ENCODE data around the gene MBOAT7.
"Not testable (repeated sequence)": the region's sequence is repeated elsewhere in the genome, so short reads cannot be mapped to it uniquely, and the experiment has no call there.

Gene MBOAT7

DNA sequence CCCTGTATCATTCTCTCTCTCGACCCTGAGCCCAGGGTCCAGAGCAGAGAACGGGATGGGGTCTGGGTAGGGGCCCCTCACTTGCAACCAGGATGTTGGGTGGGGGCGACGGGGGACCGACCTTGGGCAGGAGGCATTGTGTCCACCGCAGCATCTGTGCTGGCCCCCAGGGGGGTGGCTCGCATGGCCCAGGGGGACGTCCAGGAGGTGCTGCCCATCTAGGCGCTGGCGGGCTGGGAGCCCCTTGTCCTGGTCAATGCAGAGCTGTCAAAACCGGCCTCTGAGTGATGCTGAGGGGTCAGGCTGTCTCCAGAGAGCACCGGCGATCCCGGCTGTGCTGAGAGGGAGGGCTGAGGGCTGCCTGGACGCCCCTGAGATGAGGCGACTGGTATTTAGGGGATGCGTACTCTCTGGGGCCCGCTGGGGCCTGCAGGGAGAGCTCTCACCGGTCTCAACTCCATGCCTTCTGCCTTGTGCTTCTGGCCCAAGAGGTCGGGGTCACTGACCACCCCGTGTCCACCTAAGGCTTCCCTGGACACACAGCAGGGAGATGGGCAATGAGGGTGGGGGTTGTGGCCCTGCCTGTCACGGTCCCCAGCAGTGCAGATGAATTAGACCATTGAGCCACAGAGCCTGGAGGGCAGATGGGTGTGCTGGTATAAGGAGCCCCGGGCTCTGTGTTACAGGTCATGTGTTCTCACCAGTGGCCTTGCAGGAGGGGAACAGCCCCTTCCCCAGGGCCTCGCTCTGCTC lies 19.9 kb upstream of the MBOAT7 start:
- no peak for DNase-seq (ENCODE audit: low read depth in 2 of 2)

DNA sequence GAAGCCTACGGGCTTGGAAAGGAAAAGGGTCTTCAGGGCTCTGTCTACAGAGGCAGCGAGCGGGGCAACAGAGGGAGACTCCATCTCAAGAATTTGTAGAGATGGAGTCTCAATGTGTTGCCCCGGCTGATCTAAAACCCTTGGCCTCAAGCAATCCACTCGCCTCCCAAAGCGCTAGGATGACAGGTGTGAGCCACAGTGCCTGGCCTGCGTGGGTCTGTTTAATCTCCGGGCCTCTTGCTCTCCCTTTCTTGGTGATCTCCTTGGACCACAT lies 19.3 kb upstream of the MBOAT7 start:
- no peak for DNase-seq (ENCODE audit: low read depth in 2 of 2)

DNA sequence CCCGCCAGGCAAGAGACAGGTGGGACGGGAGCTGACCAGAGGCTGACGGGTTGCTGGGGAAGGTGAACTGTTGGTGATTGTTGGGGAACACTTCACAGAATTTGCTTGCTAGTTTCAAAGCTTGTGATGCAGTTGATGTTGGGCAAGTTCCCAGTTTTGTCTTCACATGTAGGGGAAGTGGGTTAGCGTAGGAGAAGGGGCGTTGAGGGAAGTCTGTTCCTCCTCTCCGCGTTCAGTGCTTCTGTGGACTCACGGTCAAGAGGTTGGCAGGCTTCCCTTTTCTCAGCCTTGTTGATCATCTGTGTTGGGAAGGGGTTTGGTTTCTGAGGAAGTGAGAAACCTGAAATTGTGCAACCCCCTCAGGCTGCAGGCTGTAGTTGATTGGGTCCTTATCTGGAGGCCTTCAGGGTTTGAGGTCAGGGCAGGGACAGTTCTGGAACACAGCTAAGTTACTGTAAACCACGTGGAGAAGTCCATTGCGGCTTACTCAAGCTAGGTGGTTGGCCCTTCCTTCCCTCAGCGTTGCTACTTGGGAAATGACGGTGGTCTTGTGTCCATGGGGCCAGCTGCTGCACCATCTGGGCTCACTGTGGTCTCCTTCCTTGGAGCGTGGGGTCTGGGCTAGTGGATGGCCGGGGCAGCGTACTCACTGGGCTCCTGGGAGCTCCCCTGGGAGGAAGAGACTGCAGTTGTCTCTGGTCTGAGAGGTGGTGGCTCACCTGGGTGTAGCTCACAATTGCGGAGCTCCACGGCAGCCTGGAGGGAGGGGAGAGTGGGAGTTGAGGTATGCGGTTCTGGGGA lies 18.8 kb upstream of the MBOAT7 start:
- DNase-seq (ENCODE audit: low read depth in 2 of 2), result no peak

DNA sequence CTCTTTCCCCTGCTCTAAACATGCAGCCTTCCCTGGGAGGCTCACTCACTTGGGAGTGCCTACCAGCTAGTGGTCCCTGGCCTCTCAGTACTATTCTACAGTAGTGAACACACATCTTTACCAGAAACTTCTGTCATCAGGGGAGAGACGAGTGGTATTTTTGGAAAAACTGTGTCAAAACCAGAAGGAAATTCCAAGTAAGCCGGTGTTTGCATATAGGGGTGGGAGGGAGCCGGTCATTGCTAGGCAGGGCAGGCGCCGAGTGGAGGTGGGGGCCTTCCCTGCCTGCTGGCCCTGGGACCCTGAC lies 18.2 kb upstream of the MBOAT7 start:
- no peak for DNase-seq (ENCODE audit: low read depth in 2 of 2)

DNA sequence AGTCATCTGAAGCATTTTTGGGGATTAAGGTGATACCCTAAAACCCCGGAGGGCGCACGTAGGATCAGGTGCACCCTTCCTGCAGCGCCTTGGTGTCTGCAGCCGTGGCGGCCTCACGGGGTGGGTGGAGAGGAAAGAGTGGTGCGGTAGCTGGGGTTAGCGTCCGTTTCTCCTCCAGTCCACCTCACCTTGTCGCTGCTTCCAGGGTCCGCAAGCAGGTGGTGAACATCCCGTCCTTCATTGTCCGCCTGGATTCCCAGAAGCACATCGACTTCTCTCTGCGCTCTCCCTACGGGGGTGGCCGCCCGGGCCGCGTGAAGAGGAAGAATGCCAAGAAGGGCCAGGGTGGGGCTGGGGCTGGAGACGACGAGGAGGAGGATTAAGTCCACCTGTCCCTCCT lies 17.8 kb upstream of the MBOAT7 start:
- not testable (repeated sequence) for DNase-seq (ENCODE audit: low read depth in 2 of 2)

DNA sequence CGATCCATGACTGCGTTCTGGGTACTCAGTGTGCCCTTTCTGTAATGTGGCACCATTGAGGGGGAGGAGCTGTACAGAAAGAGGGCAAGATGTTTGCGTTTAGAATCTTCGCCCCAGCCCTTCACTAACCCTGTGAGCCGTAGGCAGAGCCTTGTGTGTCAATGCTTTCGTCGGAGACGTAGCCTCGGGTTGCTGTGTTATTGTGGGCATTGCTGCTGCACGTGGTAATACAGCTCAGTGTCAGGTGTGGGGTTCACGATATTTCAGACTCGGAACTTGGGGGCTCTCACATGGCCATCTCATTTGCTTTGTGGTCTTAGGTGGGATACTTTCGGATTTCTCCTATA lies 17.4 kb upstream of the MBOAT7 start:
- no peak for DNase-seq (ENCODE audit: low read depth in 2 of 2)

DNA sequence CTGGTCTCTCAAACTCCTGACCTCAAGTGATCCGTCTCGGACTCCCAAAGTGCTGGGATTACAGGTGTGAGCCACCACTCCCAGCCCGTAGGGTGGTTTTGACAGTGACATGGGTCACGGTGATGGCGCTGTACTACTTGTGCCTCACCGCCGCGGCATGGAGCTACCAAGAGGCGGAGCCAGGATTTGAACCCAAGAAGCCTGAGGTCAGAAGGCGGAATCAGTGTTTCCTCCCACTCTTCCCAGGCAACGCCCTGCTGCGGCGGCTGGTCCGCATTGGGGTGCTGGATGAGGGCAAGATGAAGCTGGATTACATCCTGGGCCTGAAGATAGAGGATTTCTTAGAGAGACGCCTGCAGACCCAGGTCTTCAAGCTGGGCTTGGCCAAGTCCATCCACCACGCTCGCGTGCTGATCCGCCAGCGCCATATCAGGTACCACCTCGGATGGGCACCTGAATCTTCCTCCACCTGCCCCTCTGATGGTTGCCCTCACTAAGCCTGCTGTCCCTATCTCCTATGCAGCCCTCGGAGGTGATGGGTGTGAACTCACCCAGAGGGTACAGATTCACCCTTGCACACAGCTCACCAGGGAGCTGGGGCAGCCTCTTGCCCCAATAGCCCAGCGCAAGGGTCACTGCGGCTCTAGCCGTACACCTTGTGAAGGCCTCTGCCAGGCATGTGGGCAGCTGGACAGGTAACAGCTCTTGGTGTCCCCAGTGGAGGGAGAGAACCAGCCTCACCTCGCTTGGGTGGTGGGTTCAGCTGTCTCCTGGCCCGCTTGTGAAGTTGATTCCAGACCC lies 16.9 kb upstream of the MBOAT7 start:
- DNase-seq (ENCODE audit: low read depth in 2 of 2), result no peak

DNA sequence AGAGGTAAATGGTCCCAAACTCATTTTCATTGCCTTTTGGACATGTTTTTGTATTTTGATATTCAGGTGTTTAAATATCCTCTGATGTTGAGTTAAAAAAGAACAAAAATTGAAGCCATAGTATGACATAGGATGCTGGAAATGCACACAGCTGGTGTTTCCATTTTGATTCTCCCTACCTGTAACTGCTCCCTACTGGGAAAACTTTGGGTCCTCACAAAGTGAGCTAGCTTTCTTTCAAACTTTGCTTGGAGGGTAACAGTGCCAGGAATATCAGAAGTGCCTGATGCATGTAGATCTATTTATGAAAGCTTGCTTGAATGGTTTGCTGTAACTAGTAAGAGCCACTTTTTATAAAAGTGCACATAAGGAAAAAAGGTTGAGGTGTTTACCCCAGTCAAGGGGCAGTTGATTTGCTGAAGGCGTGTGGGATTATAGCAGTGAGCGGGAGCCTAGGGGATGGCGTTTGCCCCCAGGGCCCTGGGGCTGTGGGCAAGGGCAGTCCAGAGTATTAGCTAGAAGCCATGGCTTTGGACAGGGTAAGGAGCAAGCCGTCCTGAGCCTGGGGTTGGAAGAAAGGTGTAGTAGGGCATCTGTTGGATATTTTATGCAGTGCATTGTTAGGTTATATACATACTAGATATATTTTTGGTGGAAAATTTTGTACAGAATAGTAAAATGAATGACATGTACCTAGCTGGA lies 15.5 kb upstream of the MBOAT7 start:
- no peak for DNase-seq (ENCODE audit: low read depth in 2 of 2)

DNA sequence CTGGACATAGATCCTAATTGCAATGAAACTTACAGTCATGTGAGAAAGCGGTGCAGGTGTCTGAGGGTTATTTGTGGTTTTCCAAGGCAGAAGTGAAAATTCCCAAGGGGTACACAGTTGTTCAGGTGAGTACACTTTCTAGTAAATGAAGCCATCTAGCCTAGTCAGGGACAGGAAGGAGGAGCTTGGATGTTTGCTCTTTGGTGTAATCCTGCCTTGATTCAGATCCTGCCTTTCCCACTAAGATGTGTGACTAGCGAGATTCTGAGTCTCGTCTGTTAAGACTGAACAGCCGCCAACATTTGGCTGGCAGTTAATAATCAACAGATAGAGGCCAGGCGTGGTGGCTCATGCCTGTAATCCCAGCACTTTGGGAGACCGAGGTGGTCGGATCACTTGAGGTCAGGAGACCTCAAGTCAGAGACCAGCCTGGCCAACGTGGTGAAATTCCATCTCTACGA lies 13.8 kb upstream of the MBOAT7 start:
- no peak for DNase-seq (ENCODE audit: low read depth in 2 of 2)

DNA sequence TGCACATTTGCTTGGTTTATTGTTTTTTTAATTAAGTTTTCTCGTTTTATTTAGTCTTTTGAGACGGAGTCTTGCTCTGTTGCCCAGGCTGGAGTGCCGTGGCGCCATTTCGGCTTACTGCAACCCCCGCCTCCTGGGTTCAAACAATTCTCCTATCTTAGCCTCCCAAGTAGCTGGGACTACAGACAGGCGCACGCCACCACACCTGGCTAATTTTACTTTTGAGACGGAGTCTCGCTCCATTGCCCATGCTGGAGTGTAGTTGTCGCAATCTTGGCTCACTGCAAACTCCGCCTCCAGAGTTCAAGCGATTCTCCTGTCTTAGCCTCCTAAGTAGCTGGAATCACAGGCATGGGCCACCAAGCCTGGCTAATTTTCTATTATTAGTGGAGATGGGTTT lies 12.6 kb upstream of the MBOAT7 start:
- no peak for DNase-seq (ENCODE audit: low read depth in 2 of 2)

DNA sequence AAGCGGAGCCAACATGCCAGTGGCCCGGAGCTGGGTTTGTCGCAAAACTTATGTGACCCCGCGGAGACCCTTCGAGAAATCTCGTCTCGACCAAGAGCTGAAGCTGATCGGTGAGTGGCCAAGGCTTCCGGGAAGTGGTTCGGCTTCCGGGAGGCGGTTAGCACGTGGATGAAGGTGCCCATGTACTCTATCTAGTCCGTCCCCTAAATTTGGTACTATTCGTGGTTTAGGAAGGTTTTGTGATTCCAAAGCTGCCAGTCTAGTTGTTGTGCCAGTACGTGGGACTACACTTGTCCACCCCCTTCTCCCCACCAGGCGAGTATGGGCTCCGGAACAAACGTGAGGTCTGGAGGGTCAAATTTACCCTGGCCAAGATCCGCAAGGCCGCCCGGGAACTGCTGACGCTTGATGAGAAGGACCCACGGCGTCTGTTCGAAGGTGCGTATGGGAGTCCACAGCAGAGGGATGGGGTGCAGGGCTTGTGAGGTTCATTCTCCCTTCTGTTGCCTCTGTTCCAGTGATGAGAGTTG lies 11.9 kb upstream of the MBOAT7 start:
- no peak for DNase-seq (ENCODE audit: low read depth in 2 of 2)

DNA sequence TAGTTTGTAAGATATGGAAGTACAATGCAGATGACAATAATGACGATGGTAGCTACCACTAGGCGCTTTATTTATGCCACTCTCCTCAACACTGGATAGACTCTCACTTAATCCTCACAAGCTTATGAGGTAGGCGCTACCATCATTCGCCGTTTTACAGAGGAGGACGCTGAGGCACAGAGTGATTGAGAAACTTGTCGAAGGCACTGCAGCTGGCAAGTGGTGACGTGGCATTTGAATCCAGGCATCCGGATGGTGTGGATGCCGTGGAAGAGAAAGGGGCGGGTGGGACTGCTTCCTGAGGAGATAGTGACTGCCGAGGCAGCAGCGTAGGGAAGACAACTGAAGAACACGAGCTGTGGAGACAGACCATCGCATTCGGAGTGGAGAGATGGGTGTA lies 10.0 kb upstream of the MBOAT7 start:
- DNase-seq (ENCODE audit: low read depth in 2 of 2), result no peak

DNA sequence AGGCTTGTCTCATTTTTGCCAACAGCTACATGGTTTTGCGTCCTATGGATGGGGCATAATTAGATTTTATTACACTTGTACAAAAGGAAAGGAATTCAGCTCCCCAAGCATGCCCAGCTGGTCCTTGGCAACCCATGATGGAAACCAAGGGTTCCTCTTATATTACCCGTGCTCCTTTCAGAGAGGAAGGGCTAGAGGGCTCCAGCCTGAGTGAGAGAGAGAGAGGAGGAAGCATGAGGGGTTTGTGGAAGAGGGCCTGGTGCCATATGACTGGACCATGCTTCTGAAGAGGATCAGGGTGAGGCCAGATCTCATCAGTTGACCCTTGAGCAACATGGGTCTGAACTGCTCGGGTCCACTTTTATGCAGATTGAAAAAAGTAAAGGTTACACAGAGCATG lies 7.7 kb upstream of the MBOAT7 start:
- DNase-seq (ENCODE audit: low read depth in 2 of 2), result no peak

DNA sequence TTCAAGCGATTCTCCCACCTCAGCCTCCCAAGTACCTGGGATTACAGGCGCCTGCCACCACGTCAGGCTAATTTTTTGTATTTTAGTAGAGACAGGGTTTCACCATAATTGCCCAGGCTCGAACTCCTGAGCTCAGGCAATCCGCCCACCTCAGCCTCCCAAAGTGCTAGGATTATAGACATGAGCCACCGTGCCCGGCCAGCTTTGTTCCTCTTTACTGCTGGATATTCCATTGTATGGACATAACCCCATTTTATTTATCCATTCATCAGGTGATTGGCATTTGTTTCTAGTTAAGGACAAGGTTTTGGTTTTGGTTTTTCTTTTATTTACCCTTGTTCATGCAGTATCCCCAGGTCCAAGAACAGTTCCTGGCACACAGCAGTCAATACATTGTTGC lies 7.2 kb upstream of the MBOAT7 start:
- DNase-seq (ENCODE audit: low read depth in 2 of 2), result no peak

DNA sequence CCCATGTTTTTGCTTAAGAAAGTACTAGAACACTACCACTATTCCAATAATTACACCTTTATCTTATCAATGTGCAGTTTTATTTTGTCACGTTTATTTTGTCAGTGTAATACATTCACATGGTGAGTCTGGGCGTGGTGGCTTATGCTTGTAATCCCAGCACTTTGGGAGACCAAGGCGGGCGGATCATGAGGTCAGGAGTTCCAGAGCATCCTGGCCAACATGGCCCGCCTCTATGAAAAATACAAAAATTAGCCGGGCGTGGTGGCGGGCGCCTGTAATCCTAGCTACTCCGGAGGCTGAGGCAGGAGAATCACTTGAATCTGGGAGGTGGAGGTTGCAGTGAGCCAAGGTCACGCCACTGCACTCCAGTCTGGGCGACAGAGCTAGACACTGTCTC lies 5.1 kb upstream of the MBOAT7 start:
- not testable (repeated sequence) for DNase-seq (ENCODE audit: low read depth in 2 of 2)

DNA sequence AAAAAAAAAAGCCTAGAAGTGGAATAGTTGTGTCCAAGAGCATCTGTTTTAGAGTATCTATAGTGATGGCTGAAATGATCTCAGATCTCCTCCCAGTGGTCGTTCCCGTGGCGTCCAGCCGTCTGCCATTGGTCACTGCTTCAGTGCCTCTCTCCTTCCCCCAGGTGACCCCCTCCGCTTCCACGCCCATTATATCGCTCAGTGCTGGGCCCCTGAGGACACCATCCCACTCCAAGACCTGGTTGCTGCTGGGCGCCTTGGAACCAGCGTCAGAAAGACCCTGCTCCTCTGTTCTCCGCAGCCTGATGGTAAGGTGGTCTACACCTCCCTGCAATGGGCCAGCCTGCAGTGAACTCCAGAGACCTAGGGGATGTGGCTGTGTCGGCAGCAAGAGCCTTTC lies 3.6 kb upstream of the MBOAT7 start:
- no peak for DNase-seq (ENCODE audit: low read depth in 2 of 2)

DNA sequence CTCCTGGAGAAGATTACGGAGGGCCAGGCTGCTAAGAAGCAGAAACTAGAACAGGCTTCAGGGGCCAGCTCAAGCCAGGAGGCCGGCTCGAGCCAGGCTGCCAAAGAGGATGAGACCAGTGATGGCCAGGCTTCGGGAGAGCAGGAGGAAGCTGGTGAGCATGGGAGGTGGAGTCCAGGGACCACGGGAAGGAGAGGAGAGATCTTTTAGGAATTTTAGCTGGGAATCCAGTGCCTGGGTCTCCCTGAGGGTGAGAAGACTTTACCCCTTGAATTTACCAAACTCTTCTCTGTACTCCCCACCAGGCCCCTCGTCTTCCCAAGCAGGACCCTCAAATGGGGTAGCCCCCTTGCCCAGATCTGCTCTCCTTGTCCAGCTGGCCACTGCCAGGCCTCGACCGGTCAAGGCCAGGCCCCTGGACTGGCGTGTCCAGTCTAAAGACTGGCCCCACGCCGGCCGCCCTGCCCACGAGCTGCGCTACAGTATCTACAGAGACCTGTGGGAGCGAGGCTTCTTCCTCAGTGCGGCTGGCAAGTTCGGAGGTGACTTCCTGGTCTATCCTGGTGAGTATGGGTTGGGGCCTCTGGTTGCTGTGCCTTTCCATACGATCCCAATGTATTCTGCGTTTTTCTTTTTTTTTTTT lies 2.6 kb upstream of the MBOAT7 start:
- no peak for DNase-seq (ENCODE audit: low read depth in 2 of 2)

DNA sequence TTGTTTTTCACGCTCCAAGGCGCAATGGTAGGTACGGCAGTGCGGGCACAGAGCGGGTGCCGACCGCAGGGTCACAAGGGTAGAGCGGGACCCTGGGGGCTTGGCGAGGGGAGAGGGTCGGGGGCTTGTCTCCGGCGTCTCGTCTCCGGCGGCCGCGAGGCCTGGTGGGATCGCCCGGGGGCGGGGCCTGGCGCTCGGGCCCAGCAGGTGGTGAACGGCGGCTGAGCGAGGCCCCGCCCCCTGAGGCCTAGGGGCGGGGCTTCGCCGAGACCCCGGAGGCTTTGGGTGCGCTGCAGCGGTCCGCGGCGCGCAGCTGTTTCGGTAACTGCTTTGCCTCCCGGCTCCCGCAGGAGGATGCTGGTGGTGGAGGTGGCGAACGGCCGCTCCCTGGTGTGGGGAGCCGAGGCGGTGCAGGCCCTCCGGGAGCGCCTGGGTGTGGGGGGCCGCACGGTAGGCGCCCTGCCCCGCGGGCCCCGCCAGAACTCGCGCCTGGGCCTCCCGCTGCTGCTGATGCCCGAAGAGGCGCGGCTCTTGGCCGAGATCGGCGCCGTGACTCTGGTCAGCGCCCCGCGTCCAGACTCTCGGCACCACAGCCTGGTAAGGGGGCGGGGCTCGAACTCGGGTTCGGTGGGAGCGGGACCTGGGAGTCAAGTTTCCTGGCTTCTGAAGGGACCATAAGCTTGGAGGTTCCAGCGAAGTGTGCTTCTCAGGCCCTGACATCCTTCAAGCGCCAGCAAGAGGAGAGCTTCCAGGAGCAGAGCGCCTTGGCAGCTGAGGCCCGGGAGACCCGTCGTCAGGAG lies 1.8 kb upstream of the MBOAT7 start, which contains the start of gene TSEN34:
Gene TSEN34 (plus strand): TSS at position 298 of the 800 bp plus-strand sequence. CDS start 57 bp downstream, at position 355.
- DNase-seq (ENCODE audit: low read depth in 2 of 2), result peak; percentile 77 to 85

DNA sequence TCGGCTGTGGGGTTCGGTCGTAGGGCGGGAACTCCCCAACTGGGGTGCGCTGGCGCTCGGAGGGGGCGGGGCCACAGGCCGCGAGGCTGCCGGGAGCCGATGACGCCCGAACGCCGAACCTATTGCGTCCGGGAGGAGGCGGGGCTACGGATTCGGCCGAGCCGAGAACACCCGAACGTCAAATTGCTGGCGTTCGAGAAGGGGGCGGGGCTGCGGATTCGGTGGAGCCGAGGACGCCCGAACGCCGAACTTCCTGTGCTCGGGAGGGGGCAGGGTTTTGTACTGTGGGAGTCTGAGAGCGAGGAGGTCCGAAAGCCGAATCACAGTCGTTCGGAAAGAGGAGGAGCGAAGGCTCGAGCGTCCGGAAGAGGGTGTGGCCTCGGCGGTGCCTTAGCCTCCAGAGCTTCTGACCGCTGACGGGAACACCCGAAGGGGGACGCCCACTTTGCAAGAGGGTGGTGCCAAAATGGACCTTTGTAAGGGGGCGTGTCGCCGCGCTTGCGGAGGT lies 1.2 kb upstream of the MBOAT7 start:
- peak; percentile 99 to 100 for DNase-seq (ENCODE audit: low read depth in 2 of 2)

DNA sequence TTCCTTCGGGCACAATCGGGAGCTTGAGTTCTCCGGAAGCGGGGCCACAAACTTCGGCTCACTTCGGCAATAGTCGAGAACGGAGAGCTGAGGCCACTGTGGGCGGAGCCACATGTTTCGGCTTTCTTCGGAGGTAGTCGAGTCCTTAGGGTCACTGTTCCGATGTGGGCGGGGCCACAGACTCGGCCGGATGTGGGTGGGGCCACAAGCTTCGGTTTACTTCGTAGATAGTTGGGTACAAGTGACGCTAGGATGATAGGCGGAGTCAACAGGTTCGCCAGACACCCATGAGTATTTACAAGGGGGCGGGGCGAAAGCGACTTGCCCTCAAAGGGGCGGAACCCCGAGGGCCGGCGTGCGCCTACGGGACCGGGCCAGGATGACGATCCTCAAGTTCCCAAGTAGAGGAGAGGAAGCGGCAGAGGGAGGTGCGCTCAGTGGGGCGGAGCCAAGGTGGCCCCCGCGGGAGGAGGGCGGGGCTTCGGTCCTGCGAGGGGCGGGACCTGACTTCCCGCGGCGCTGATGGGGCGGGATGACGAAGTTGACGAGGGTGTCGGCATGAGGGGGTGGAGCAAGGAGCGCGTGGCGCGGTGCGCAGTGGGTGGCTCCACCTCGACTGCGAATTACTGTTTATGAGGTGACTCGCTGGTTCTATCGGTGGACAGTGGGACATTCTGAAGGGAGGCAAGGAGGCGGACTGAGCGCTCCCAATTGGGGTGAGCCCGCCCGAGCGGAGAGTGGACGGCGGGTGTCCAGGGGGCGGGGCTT lies 539 bp upstream of the MBOAT7 start:
- peak; percentile 100 for DNase-seq (ENCODE audit: low read depth in 2 of 2)

Data from stimulated activated CD8-positive, alpha-beta memory T cell treated with anti-CD3 and anti-CD28 coated beads, Interleukin-15, amount 100 ng/mL, for 48 hours (primary cell).